GM18870 (cell line): ENCODE data around the gene BEST3.
"Not testable (repeated sequence)": the region's sequence is repeated elsewhere in the genome, so short reads cannot be mapped to it uniquely, and the experiment has no call there.

Experiments
- ATAC-seq: cut with Tn5 transposase; IDR thresholded peaks from one replicate; pipeline ENCODE4 v1.9.1; 2021; ENCODE audit warnings: moderate library complexity; ENCODE audit not compliant: unreplicated experiment

Gene BEST3

GRCh38 chr12:69608114-69608513 lies 91.0 kb downstream of the BEST3 start:
- ATAC-seq, result no peak

- ATAC-seq, result not testable (repeated sequence)
These were observed 94.8 kb downstream of the BEST3 start for GRCh38 chr12:69604275-69604674.
